GM21390 (cell line): ENCODE measurements around the gene ZNF280B.
"Not testable (repeated sequence)": the region's sequence is repeated elsewhere in the genome, so short reads cannot be mapped to it uniquely, and the experiment has no call there.

ENCODE experiments used
- ATAC-seq: cut with Tn5 transposase; IDR thresholded peaks from one replicate; pipeline ENCODE4 v1.9.1; 2021; ENCODE audit not compliant: unreplicated experiment

Gene ZNF280B

GRCh38 chr22:22509912-22510311 lies 1.4 kb upstream of the ZNF280B start:
- ATAC-seq = not testable (repeated sequence)

- no peak for ATAC-seq
Measured at GRCh38 chr22:22507743-22508273, 734 bp downstream of the ZNF280B start.

DNA sequence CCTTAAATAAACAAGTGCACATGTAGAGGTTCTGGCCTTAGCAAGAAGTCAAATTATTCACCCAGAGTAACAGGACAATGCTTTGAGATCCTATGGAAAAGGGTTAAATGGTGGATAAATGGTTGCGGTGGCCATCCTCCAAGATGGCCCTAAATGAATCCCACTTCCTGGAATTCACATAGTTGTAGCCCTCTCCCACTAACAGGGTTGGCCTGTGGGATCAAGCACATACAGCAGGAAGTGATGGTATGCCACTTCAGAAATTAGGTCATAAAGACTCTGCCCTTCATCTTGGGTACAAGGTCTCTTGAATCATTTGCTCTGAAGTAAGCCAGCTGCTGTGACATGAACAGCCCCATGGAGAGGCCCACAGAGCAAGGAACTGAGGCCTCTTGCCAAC lies 1.8 kb downstream of the ZNF280B start:
- no peak for ATAC-seq

DNA sequence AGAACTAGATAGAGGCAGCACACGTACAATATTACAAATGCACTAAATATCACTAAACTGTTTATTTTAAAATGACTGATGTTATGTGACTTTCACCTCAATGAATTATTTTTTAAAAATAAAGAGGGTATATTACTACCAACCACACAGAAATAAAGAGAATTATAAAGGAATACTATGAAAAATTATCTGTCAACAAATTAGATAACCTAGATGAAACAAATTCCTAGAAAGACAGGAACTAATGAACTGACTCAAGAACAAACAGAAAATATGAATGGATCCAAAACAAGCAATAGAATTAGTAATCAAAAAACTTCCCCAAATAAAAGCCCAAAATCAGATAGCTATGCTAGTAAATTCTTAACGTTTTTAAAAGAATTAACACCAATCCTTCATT lies 10.3 kb downstream of the ZNF280B start:
- no peak for ATAC-seq

DNA sequence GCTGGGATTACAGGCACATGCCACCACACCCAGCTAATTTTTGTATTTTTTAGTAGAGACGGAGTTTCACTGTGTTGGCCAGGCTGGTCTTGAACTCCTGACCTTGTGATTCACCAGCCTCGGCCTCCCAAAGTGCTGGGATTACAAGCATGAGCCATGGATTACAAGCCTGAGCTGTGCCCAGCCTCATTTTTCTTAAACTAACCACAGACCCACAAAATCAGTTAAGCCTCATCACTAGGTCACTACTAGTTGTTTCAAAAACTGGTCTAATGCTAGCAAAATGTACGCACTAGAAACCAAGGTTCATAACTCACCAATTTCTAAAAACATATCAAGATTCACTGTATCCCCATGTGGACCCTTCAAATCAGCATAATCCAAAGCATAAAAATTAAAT lies 17.0 kb downstream of the ZNF280B start:
- not testable (repeated sequence) for ATAC-seq

- ATAC-seq = no peak
Measured at GRCh38 chr22:22488736-22489135, 19.8 kb downstream of the ZNF280B start.

- no peak for ATAC-seq
Measured at GRCh38 chr22:22487869-22488597, 20.5 kb downstream of the ZNF280B start.

DNA sequence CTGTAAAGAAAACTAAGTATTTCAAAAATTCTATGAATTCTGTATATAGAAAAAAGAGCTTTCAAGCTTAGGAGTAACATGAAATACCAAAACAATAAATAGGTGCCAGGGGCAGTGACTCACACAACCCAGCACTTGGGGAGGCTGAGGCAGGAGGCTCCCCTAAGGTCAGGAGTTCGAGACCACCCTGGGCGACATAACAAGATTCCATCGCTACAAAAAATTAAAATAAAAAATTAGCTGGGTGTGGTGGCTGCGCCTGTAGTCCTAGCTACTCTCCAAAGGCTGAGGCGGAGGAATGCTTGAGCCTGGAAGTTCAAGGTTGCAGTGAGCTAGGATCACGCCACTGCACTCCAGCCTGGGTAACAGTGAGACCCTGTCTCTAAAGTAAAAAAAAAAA lies 21.5 kb downstream of the ZNF280B start:
- ATAC-seq = no peak

- no peak for ATAC-seq
Measured at GRCh38 chr22:22486132-22486899, 22.2 kb downstream of the ZNF280B start.

DNA sequence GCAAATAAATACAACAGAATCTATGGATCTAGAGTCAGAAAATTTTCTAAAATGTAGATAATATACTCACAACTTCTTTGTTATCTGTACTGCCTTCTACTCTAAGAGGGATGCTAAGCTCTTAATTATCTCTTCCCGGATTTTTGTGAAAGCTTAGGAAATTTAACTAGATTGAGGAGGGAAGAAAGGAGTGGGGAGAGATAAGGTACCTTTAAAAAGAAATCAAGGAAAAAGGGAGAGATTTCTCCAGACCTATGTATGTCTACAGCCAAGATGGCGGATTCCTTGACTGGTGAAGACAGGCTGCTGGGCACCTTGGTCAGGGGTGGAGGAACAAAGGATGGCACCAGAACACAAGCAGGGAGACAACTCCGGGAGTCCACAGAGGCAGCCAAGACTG lies 23.0 kb downstream of the ZNF280B start:
- ATAC-seq = no peak

- no peak for ATAC-seq
Measured at GRCh38 chr22:22484023-22484422, 24.5 kb downstream of the ZNF280B start.

DNA sequence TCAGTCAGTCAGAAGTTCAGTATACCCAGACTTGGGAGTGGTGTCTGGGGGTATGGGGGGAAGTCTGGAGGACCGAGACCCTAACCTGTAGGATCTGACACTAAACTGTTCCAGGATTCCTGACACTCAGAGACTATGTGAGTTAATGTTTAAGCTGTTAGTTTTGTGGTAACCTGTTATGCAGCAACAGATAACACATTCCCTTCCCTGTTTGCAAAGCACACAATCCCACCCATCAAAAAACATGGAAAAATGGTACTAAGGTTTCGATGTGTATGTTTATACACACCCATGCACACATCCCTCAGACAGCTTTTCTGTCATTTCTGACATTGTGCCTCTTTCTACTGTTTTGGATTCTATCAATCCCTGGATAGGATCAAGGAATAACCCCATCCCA lies 27.6 kb downstream of the ZNF280B start:
- ATAC-seq = no peak

GRCh38 chr22:22479999-22480532 lies 28.5 kb downstream of the ZNF280B start:
- no peak for ATAC-seq

- no peak for ATAC-seq
Measured at GRCh38 chr22:22479116-22479515, 29.4 kb downstream of the ZNF280B start.

DNA sequence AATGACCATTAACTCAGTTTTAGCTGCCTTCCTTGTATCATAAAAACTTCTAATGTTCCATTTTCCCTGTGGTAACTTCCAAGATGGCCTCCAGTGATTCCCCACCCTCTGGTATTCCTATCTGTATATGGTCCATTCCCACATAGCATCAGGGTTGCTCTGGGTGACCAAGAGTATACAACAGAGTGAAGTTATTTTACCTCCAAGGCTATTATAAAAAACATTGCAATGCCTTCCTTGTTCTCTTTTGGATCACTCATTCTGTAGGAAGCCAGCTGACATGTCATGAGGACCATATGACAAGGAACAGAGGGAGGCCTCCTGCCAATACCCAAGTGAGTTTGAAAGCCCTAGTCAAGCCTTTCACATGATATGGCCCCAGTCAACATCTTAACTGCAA lies 30.1 kb downstream of the ZNF280B start:
- no peak for ATAC-seq

DNA sequence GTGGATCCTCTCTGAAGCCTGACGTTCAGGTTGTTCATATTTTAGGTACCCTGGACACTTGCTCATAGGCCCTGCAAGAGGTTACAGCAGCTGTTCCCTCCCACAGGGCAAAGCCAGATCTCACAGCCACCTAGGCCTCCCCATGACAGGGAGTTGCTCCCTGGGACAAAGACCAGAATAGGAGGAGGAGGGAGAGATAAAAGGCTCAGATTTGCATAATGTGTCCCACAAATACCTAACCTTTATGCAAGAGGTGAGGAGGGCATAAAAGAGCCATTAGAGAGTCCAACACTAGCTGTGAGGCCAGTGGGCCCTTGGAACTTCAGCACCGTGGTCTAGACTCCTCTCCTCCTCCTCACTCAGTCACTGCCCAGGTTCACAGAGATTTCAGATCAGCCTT lies 33.8 kb downstream of the ZNF280B start:
- ATAC-seq = no peak

- not testable (repeated sequence) for ATAC-seq
Measured at GRCh38 chr22:22471104-22471503, 37.4 kb downstream of the ZNF280B start.

DNA sequence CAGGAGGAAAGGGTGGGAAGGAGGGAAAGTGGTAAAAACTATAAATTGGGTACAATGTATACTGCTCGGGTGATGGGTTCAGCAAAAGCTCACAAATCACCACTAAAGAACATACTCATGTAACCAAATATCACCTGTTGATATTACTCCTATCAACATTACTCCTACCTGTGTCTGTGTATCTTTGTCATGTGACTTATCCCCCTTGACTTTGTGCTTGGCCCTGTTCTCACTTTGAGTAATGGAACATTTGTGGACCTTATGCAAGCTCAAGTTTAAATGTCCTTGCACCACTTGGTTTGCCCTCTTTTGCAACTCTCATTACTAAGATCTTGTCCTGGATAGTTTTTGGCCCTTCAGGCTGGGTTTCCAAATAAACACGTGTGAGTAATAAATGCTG lies 39.0 kb downstream of the ZNF280B start:
- ATAC-seq = no peak

DNA sequence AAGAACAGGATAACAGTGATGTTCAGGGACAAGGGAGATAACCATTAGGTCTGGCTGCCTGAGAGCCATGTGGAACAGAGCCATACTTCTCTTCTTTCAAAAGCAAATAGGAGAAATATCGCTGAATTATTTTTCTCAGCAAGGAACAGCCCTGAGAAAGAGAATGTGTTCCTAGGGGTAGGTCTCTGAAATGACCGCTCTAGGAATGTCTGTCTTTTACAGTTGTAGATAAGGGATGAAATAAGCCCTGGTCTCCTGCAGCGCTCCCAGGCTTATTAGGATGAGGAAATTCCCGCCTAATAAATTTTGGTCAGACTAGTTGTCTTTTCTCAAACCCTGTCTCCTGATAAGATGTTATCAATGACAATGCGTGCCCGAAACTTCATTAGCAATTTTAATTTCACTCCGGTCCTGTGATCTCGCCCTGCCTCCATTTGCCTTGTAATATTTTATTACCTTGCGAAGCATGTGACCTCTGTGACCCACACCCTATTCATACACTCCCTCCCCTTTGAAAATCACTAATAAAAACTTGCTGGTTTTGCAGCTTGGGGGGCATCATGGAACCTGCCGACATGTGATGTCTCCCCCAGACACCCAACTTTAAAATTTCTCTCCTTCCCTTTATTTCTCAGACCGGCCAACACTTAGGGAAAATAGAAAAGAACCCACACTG lies 39.6 kb downstream of the ZNF280B start:
- not testable (repeated sequence) for ATAC-seq

DNA sequence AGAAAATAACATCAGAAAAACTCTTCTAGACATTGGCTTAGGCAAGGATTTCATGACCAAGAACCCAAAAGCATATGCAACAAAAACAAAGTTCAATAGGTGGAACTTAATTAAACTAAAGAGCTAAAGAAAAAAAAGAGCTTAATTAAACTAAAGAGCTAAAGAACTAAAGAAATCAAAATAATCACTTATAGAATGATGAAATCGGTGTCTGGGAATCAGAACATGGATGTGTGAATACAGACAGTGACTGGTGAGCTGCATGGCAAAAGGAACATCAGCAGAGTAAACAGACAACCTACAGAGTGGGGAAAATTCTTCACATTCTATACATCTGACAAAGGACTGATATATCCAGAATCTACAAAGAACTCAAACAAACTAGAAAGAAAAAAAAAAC lies 41.4 kb downstream of the ZNF280B start:
- ATAC-seq = no peak

- no peak for ATAC-seq
Measured at GRCh38 chr22:22465782-22466181, 42.8 kb downstream of the ZNF280B start.
